ENCODE measurements around the gene CNKSR1. TPM values are rescaled to one million over a fixed set of nuclear protein-coding genes. Genes with fewer than 3 reads are reported as not detected.

Gene CNKSR1
- polyA plus RNA-seq, 1 of the 3 experiments (the other 2 are of a cell fraction), result 0.49 TPM

GRCh38 chr1:26212726-26213125 lies 35.4 kb downstream of the CNKSR1 start:
- H4K20me1 ChIP-seq (ENCODE audit: insufficient read depth), result no peaks in the 10 kb centered on the region
- POLR2A ChIA-PET, result no interaction called here
- H3K4me3 ChIP-seq (ENCODE audit: low read depth in 2 of 2, low read length in 1 of 2), result no peak overlapping the region
- no peak overlapping the region for H3K4me2 ChIP-seq
- H3K9me3 ChIP-seq, result no peaks in the 10 kb centered on the region
- no peaks in the 10 kb centered on the region; the same call in 1 of the 2 replicates for H3K27me3 ChIP-seq (ENCODE audit: insufficient read depth)
- no peak for DNase-seq
- CTCF ChIA-PET, result interaction anchor here (0.6 to 2.2 kb wide), 5 partner anchors 15 to 152 kb away, joined by 3 to 10 read pairs (median 4); partner anchors contain the start of genes CEP85 and ZNF593
- H2AFZ ChIP-seq (ENCODE audit: low read depth), result no peak overlapping the region
- H3K36me3 ChIP-seq (replicated peaks in 1 of 2; ENCODE audit: control insufficient read depth in 1 of 2, insufficient read depth in 2 of 2, low read length in 1 of 2), result no peaks in the 10 kb centered on the region
- H3K79me2 ChIP-seq (ENCODE audit: insufficient read depth), result no peaks in the 10 kb centered on the region
- TF ChIP-seq MEF2A (IDR thresholded peaks at IDR 0.05; ENCODE audit: borderline replicate concordance, low read depth), result no peak
- TF ChIP-seq CTCF (IDR thresholded peaks at IDR 0.05), result no peak
- TF ChIP-seq EP300 (IDR thresholded peaks at IDR 0.05; ENCODE audit: borderline replicate concordance in 1 of 2, low read depth in 1 of 2, low read length in 1 of 2), result no peak
- no peak for TF ChIP-seq YY1 (IDR thresholded peaks at IDR 0.05; ENCODE audit: low read depth)
- TF ChIP-seq RAD21 (IDR thresholded peaks at IDR 0.05; ENCODE audit: low read length), result no peak
- TF ChIP-seq, protein P1, sequence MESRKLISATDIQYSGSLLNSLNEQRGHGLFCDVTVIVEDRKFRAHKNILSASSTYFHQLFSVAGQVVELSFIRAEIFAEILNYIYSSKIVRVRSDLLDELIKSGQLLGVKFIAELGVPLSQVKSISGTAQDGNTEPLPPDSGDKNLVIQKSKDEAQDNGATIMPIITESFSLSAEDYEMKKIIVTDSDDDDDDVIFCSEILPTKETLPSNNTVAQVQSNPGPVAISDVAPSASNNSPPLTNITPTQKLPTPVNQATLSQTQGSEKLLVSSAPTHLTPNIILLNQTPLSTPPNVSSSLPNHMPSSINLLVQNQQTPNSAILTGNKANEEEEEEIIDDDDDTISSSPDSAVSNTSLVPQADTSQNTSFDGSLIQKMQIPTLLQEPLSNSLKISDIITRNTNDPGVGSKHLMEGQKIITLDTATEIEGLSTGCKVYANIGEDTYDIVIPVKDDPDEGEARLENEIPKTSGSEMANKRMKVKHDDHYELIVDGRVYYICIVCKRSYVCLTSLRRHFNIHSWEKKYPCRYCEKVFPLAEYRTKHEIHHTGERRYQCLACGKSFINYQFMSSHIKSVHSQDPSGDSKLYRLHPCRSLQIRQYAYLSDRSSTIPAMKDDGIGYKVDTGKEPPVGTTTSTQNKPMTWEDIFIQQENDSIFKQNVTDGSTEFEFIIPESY (IDR thresholded peaks at IDR 0.05; ENCODE audit: borderline replicate concordance, low read depth), result no peak
- TF ChIP-seq FOXJ3 (CRISPR knock-in tag; IDR thresholded peaks at IDR 0.05), result no peak
- no peak for TF ChIP-seq RXRA (IDR thresholded peaks at IDR 0.05; ENCODE audit: borderline replicate concordance, low read depth)
- TF ChIP-seq RCOR1 (IDR thresholded peaks at IDR 0.05; ENCODE audit: low read length), result no peak
- no peak for TF ChIP-seq JUND (IDR thresholded peaks at IDR 0.05)
- TF ChIP-seq, protein P2, sequence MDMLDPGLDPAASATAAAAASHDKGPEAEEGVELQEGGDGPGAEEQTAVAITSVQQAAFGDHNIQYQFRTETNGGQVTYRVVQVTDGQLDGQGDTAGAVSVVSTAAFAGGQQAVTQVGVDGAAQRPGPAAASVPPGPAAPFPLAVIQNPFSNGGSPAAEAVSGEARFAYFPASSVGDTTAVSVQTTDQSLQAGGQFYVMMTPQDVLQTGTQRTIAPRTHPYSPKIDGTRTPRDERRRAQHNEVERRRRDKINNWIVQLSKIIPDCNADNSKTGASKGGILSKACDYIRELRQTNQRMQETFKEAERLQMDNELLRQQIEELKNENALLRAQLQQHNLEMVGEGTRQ (IDR thresholded peaks at IDR 0.05; ENCODE audit: borderline replicate concordance, low read depth, low read length), result no peak
- TF ChIP-seq MAX (IDR thresholded peaks at IDR 0.05; ENCODE audit: low read depth), result no peak
- TF ChIP-seq, protein P3, sequence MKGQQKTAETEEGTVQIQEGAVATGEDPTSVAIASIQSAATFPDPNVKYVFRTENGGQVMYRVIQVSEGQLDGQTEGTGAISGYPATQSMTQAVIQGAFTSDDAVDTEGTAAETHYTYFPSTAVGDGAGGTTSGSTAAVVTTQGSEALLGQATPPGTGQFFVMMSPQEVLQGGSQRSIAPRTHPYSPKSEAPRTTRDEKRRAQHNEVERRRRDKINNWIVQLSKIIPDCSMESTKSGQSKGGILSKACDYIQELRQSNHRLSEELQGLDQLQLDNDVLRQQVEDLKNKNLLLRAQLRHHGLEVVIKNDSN (IDR thresholded peaks at IDR 0.05; ENCODE audit: borderline replicate concordance, low read depth), result no peak
- no peak for TF ChIP-seq TCF12 (IDR thresholded peaks at IDR 0.05)
- no peak for TF ChIP-seq GABPA (IDR thresholded peaks at IDR 0.05; ENCODE audit: low read depth)
- no peak for TF ChIP-seq IRF3 (IDR thresholded peaks at IDR 0.05; ENCODE audit: low read depth, low read length)
- no peak for TF ChIP-seq SMC3 (IDR thresholded peaks at IDR 0.05; ENCODE audit: low read depth, low read length)
- H3K4me1 ChIP-seq (ENCODE audit: control insufficient read depth in 1 of 2, insufficient read depth in 2 of 2, low read depth in 1 of 2, low read length in 1 of 2), result no peaks in the 10 kb centered on the region
- no peaks in the 10 kb centered on the region for H3K9me2 ChIP-seq
- WGBS (ENCODE audit: low lambda C conversion rate), result 64% methylated on average over 5 of the region's 5 CpGs
- no peaks in the 10 kb centered on the region for H3F3A ChIP-seq (replicated peaks; ENCODE audit: insufficient read depth)
- H3K9ac ChIP-seq, result no peak overlapping the region
- no peak overlapping the region for H3K27ac ChIP-seq (ENCODE audit: low read depth in 2 of 2, low read length in 1 of 2)
